SK-N-MC (cell line): ENCODE data around the gene GATA2.

Source experiments
- EZH2 ChIP-seq: fragments of 200-600 bp; sonication (generic); IDR thresholded peaks from one replicate; pipeline ENCODE4 v1.6.1; 2017; ENCODE audit warnings: antibody characterized with exemption
- FOXP2 ChIP-seq: optimal IDR thresholded peaks from 2 replicates; pipeline ENCODE3; 2011; ENCODE audit warnings: mild to moderate bottlenecking, moderate library complexity; ENCODE audit not compliant: insufficient read depth; ENCODE audit errors: extremely low read length, control extremely low read depth
- POLR2AphosphoS5 ChIP-seq: IDR thresholded peaks from 2 replicates; pipeline ENCODE4 v1.6.1; 2012; ENCODE audit warnings: mild to moderate bottlenecking, low read depth, low read length, borderline replicate concordance

DNA sequence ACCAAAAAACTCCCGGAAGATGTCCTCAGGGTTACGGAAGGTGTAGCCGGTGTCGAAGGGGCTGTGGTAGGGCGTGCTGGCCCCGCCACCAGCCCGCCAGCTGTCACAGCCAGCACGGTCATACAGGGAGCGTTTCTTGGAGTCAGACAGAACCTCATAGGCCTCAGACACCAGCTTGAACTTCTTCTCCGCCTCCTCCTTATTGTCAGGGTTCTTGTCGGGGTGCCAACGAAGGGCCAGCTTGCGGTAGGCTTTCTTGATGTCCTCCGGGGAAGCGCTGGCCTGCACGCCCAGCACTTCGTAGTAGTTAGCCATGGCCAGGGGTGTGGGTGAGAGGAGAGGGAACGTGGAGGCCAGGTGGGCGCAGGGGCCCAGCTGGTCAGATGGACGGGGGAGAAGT, 30.1 kb downstream of the GATA2 start:
- TF ChIP-seq POLR2AphosphoS5 = no peak
- no peak for TF ChIP-seq EZH2
- no peak for TF ChIP-seq FOXP2
